ENCODE data around the gene VPS13C.

VPS13C gene

DNA sequence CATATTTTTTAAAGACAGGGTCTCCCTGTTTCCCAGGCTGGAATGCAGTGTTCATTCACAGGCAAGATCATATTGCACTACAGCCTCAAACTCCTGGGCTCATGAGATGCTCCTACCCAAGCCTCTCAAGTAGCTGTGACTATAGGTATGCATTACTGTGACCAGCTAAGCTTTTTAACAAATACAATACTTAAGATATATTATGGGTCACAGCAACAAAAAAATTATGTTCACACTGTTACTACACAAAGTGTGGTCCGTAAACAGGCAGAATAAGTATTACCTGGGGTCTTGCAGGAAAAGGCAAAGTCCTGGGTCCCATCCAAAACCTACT is 152.5 kb downstream of the VPS13C start:
- H3K36me3 Mint-ChIP-seq: peaks cover 50% of the 10 kb centered on the region
- H3K27ac Mint-ChIP-seq: no peak overlapping the region
- no peaks in the 10 kb centered on the region for H3K4me1 Mint-ChIP-seq (ENCODE audit: low read depth)

DNA sequence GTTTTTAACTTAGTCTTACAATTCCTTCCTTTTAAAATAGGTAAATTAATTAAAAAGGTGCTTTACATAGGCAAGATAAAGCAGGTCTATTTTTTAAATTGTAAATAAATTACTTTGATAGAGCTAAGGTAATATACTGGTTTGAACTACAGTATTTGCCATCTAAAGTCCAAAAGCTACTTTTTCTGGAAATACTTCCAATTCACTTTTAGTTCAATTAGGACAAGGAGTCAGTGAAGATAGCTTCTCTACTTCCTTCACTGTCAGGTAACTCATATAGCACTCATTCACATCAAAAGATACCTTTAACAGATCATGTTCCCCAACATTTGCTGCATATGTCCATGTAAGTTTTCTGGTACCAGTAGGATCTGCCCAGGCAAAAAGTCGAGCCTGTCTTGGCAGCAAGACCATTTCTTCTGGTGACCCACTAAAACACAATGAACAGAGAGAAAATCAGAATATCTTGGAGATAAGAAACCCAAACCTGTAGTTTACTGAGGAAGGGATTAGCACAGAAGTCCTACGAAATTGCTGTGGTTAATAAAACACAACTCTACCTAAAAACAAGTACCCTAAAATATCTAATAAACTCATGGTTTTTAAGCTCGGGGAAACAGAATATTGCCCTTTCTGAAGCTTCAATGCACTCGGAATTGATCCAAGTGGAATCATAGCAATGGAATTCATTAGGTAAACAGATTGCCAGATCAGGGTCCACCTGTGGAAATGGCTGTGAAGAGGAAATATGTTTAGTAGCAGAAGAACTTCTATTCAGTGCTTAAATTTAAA is 153.1 kb downstream of the VPS13C start:
- H3K4me1 Mint-ChIP-seq (ENCODE audit: low read depth): no peaks in the 10 kb centered on the region
- H3K27ac Mint-ChIP-seq: no peak overlapping the region
- H3K27me3 Mint-ChIP-seq: no peaks in the 10 kb centered on the region
- H3K9me3 Mint-ChIP-seq (ENCODE audit: low read depth): peaks cover 3% of the 10 kb centered on the region
- no peak overlapping the region for H3K4me3 Mint-ChIP-seq
- peaks cover 55% of the 10 kb centered on the region for H3K36me3 Mint-ChIP-seq

More for the DNA sequence above, 152.5 kb downstream of the VPS13C start:
- H3K27me3 Mint-ChIP-seq: no peaks in the 10 kb centered on the region
- H3K4me3 Mint-ChIP-seq: no peak overlapping the region
- H3K9me3 Mint-ChIP-seq (ENCODE audit: low read depth): peaks cover 3% of the 10 kb centered on the region

- H3K27ac Mint-ChIP-seq: no peak overlapping the region
- no peak overlapping the region for H3K4me3 Mint-ChIP-seq
- H3K9me3 Mint-ChIP-seq (ENCODE audit: low read depth): peaks cover 27% of the 10 kb centered on the region
- no peaks in the 10 kb centered on the region for H3K27me3 Mint-ChIP-seq
- peaks cover 48% of the 10 kb centered on the region for H3K36me3 Mint-ChIP-seq
- no peaks in the 10 kb centered on the region for H3K4me1 Mint-ChIP-seq (ENCODE audit: low read depth)
Observed at GRCh38 chr15:61893146-61893545, 167.1 kb downstream of the VPS13C start.

DNA sequence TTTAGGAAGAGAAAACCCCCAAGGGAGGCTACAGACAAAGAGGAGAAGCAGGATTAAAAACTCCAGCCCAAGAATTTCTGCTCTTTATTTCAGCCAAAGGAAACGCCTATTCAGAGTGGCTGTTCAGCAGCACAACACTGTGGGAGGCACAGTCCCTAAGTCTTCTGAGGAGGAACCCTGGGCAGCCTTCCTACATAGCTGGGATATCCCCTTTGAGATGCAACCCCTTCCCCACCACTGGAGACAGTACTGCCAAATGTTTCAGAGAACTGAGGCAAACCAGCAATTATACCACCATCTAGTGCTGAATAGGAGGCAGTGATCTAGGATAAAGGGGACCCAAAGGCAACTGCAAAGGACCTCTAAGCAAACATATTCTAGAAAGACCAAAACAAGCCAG is 168.1 kb downstream of the VPS13C start:
- Mint-ChIP-seq H3K4me1 (ENCODE audit: low read depth) (no peaks in the 10 kb centered on the region), H3K36me3 (peaks cover 49% of the 10 kb centered on the region), H3K27ac (no peak overlapping the region), H3K9me3 (ENCODE audit: low read depth) (peaks cover 27% of the 10 kb centered on the region), H3K27me3 (no peaks in the 10 kb centered on the region), H3K4me3 (no peak overlapping the region)

GRCh38 chr15:61890106-61890505 is 170.1 kb downstream of the VPS13C start:
- Mint-ChIP-seq H3K4me3 (no peak overlapping the region), H3K27me3 (no peaks in the 10 kb centered on the region), H3K9me3 (ENCODE audit: low read depth) (peaks cover 18% of the 10 kb centered on the region), H3K36me3 (peaks cover 42% of the 10 kb centered on the region), H3K27ac (no peak overlapping the region), H3K4me1 (ENCODE audit: low read depth) (no peaks in the 10 kb centered on the region)

GRCh38 chr15:61889706-61890105 is 170.5 kb downstream of the VPS13C start:
- no peaks in the 10 kb centered on the region for H3K27me3 Mint-ChIP-seq
- H3K9me3 Mint-ChIP-seq (ENCODE audit: low read depth): peaks cover 14% of the 10 kb centered on the region
- H3K4me1 Mint-ChIP-seq (ENCODE audit: low read depth): no peaks in the 10 kb centered on the region
- no peak overlapping the region for H3K27ac Mint-ChIP-seq
- no peak overlapping the region for H3K4me3 Mint-ChIP-seq
- peaks cover 38% of the 10 kb centered on the region for H3K36me3 Mint-ChIP-seq

DNA sequence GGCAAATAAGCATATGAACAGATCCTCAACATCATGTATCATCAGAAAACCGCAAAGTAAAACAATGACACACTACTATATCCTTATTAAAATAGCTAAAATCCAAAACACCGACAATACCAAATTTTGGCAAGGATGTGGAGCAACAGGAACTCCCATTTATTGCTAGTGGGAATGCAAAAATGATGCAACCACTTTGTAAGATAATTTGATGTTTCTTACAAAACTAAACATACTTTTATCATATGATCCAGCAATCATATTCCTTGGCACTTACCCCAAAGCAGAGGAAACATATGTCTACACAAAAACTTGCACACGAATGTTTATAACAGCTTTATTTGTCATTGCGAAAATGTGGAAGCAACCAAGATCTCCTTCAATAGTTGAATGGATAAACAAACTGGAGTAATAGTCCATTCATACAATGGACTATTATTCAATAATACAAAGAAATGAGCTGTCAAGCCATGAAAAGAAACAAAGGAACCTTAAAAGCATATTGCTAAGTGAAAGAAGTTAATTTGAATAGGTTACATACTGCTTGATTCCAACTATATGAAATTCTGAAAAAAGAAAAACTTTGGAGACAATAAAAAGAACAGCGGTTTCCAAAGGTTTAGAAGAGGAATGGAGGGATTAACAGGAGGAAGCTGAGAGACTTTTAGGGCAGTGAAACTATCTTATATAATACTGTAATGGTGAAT is 172.0 kb downstream of the VPS13C start:
- Mint-ChIP-seq H3K27me3 (no peaks in the 10 kb centered on the region), H3K4me3 (no peak overlapping the region), H3K4me1 (ENCODE audit: low read depth) (no peaks in the 10 kb centered on the region), H3K36me3 (peaks cover 29% of the 10 kb centered on the region), H3K9me3 (ENCODE audit: low read depth) (peaks cover 7% of the 10 kb centered on the region), H3K27ac (no peak overlapping the region)

GRCh38 chr15:61880084-61880483 is 180.2 kb downstream of the VPS13C start:
- no peaks in the 10 kb centered on the region for H3K4me1 Mint-ChIP-seq (ENCODE audit: low read depth)
- peaks cover 12% of the 10 kb centered on the region for H3K36me3 Mint-ChIP-seq
- no peaks in the 10 kb centered on the region for H3K27me3 Mint-ChIP-seq
- H3K9me3 Mint-ChIP-seq (ENCODE audit: low read depth): no peaks in the 10 kb centered on the region
- no peak overlapping the region for H3K4me3 Mint-ChIP-seq
- H3K27ac Mint-ChIP-seq: no peak overlapping the region

- no peaks in the 10 kb centered on the region for H3K27me3 Mint-ChIP-seq
- H3K36me3 Mint-ChIP-seq: peaks cover 14% of the 10 kb centered on the region
- H3K9me3 Mint-ChIP-seq (ENCODE audit: low read depth): no peaks in the 10 kb centered on the region
- no peaks in the 10 kb centered on the region for H3K4me1 Mint-ChIP-seq (ENCODE audit: low read depth)
- H3K27ac Mint-ChIP-seq: no peak overlapping the region
- no peak overlapping the region for H3K4me3 Mint-ChIP-seq
Observed at GRCh38 chr15:61879219-61879618, 181.0 kb downstream of the VPS13C start.

- Mint-ChIP-seq H3K27me3 (no peaks in the 10 kb centered on the region), H3K36me3 (peaks cover 21% of the 10 kb centered on the region), H3K27ac (no peak overlapping the region), H3K9me3 (ENCODE audit: low read depth) (no peaks in the 10 kb centered on the region), H3K4me1 (ENCODE audit: low read depth) (no peaks in the 10 kb centered on the region), H3K4me3 (no peak overlapping the region)
Observed at GRCh38 chr15:61871926-61872522, 188.2 kb downstream of the VPS13C start.

DNA sequence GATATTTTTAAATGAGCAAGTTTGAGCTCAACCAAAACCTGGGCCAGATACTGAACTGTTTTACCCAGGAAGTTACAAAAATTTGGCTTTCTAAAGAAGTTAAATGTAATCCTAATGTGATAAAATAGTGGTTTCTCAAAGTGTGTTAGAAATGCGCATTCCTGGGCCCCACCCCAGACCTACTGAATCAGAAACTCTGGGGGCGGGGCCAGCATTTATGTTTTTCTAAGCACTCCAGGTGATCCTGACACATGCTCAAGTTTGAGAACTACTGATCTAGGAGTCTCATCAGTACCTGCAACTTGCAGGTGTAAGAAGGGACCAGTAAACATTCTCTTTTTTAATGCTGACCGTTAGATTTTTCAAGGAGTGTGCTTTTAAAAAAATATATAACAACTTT is 190.6 kb downstream of the VPS13C start:
- Mint-ChIP-seq H3K4me1 (ENCODE audit: low read depth) (no peaks in the 10 kb centered on the region), H3K36me3 (peaks cover 18% of the 10 kb centered on the region), H3K27me3 (no peaks in the 10 kb centered on the region), H3K4me3 (no peak overlapping the region), H3K27ac (no peak overlapping the region), H3K9me3 (ENCODE audit: low read depth) (no peaks in the 10 kb centered on the region)

DNA sequence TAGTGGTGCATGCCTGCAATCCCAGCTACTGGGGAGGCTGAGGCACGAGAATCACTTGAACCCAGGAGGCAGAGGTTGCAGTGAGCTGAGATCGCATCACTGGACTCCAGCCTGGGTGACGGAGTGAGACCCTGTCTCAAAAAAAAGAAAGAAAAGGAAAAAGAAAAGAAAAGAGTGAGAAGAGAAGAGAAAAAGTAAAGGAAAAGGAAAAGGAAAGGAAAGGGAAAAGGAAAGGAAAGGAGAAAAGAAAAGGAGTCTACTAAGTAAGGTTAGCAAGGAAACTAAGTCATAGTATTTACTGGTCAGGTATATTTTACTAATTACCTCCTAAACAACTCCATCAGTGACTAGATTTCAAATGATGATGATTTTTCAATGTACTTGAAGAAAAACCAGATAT is 198.3 kb downstream of the VPS13C start:
- H3K4me1 Mint-ChIP-seq (ENCODE audit: low read depth): no peaks in the 10 kb centered on the region

GRCh38 chr15:61857169-61857829 is 202.9 kb downstream of the VPS13C start:
- no peak overlapping the region for H3K27ac Mint-ChIP-seq
- no peaks in the 10 kb centered on the region for H3K4me1 Mint-ChIP-seq (ENCODE audit: low read depth)
- H3K9me3 Mint-ChIP-seq (ENCODE audit: low read depth): no peaks in the 10 kb centered on the region
- no peaks in the 10 kb centered on the region for H3K27me3 Mint-ChIP-seq
- peaks cover 7% of the 10 kb centered on the region for H3K36me3 Mint-ChIP-seq
- no peak overlapping the region for H3K4me3 Mint-ChIP-seq

More for the DNA sequence above, 198.3 kb downstream of the VPS13C start:
- H3K4me3 Mint-ChIP-seq: no peak overlapping the region
- H3K27ac Mint-ChIP-seq: no peak overlapping the region
- peaks cover 8% of the 10 kb centered on the region for H3K36me3 Mint-ChIP-seq
- no peaks in the 10 kb centered on the region for H3K9me3 Mint-ChIP-seq (ENCODE audit: low read depth)
- H3K27me3 Mint-ChIP-seq: no peaks in the 10 kb centered on the region

DNA sequence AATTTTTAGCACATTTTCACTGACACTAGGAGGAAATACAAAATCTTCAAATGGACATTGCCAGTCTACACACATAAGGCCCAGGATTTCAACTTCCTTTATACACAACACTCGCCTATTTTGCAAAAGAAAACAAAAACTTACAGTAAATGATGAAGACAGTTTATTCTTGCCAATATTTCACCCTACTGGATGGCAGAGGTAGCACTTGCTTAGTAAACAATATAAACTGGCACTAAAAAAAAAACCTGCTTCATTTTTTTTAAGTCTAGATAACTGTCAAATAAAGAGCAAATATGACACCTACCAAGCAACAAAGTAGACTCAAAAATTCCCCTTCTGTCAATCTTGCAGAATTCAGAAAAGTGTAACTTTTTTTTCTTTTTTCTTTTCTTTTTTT is 204.0 kb downstream of the VPS13C start:
- no peak overlapping the region for H3K4me3 Mint-ChIP-seq
- no peaks in the 10 kb centered on the region for H3K27me3 Mint-ChIP-seq
- no peaks in the 10 kb centered on the region for H3K9me3 Mint-ChIP-seq (ENCODE audit: low read depth)
- H3K4me1 Mint-ChIP-seq (ENCODE audit: low read depth): no peaks in the 10 kb centered on the region
- H3K27ac Mint-ChIP-seq: no peak overlapping the region
- H3K36me3 Mint-ChIP-seq: peaks cover 7% of the 10 kb centered on the region

- Mint-ChIP-seq H3K4me3 (no peak overlapping the region), H3K4me1 (ENCODE audit: low read depth) (no peaks in the 10 kb centered on the region), H3K9me3 (ENCODE audit: low read depth) (no peaks in the 10 kb centered on the region), H3K27ac (no peak overlapping the region), H3K36me3 (peaks cover 3% of the 10 kb centered on the region), H3K27me3 (no peaks in the 10 kb centered on the region)
Observed at GRCh38 chr15:61853195-61853594, 207.1 kb downstream of the VPS13C start.

All from activated naive CD8-positive, alpha-beta T cell (primary cell).